ENCODE measurements around the gene DTD1. TPM values are rescaled to one million over a fixed set of nuclear protein-coding genes. Genes with fewer than 3 reads are reported as not detected.

Gene DTD1
- total RNA-seq, 2 experiments from 2014 or later = 27.6 to 43.0 TPM

- H2AFZ ChIP-seq (ENCODE audit: low read length) = no peak overlapping the region
- no peak for DNase-seq (ENCODE audit: low spot score)
- H4K20me1 ChIP-seq (ENCODE audit: insufficient read depth, low read length) = no peaks in the 10 kb centered on the region
- no peaks in the 10 kb centered on the region for H3K9me2 ChIP-seq (ENCODE audit: insufficient read depth, low read length)
- no peak for TF ChIP-seq EZH2phosphoT487 (IDR thresholded peaks at IDR 0.05; ENCODE audit: borderline replicate concordance, low read depth, low read length)
- TF ChIP-seq CTCF (conservative IDR thresholded peaks at IDR 0.05; ENCODE audit: low read length) = no peak
- intact Hi-C loops (cut with micrococcal nuclease; ENCODE audit: unreplicated experiment) = no loop called here
- H3K36me3 ChIP-seq (ENCODE audit: insufficient read depth, low read length) = no peaks in the 10 kb centered on the region
- H3K9me3 ChIP-seq (ENCODE audit: low read length) = no peaks in the 10 kb centered on the region
- ChIA-PET CTCF (ENCODE audit: unreplicated experiment) (no interaction called here), POLR2A (no interaction called here)
- no peak overlapping the region for H3K4me3 ChIP-seq (ENCODE audit: low read depth, low read length, poor library complexity, severe bottlenecking)
- no peaks in the 10 kb centered on the region for H3K79me2 ChIP-seq (ENCODE audit: insufficient read depth, low read depth, low read length)
- no peak overlapping the region for H3K27ac ChIP-seq (ENCODE audit: low read depth, low read length, poor library complexity, severe bottlenecking)
- H3K4me2 ChIP-seq (ENCODE audit: low read length) = no peak overlapping the region
- BruUV-seq (replicated peaks) = no TSS peak
- H3K4me1 ChIP-seq (ENCODE audit: insufficient read depth, low read length, poor library complexity, severe bottlenecking) = peaks cover 3% of the 10 kb centered on the region
Measured at GRCh38 chr20:18654448-18654773, 66.6 kb downstream of the DTD1 start.

- Histone ChIP-seq H3K27ac (ENCODE audit: low read depth, low read length, poor library complexity, severe bottlenecking) (no peak overlapping the region), H3K9me2 (ENCODE audit: insufficient read depth, low read length) (no peaks in the 10 kb centered on the region), H3K4me3 (ENCODE audit: low read depth, low read length, poor library complexity, severe bottlenecking) (no peak overlapping the region), H3K9me3 (ENCODE audit: low read length) (no peaks in the 10 kb centered on the region), H3K79me2 (ENCODE audit: insufficient read depth, low read depth, low read length) (no peaks in the 10 kb centered on the region), H4K20me1 (ENCODE audit: insufficient read depth, low read length) (no peaks in the 10 kb centered on the region), H3K4me1 (ENCODE audit: insufficient read depth, low read length, poor library complexity, severe bottlenecking) (peaks cover 3% of the 10 kb centered on the region), H3K4me2 (ENCODE audit: low read length) (no peak overlapping the region), H2AFZ (ENCODE audit: low read length) (no peak overlapping the region), H3K36me3 (ENCODE audit: insufficient read depth, low read length) (no peaks in the 10 kb centered on the region)
- BruUV-seq (replicated peaks) = no TSS peak
- TF ChIP-seq CTCF (conservative IDR thresholded peaks at IDR 0.05; ENCODE audit: low read length) = no peak
- TF ChIP-seq EZH2phosphoT487 (IDR thresholded peaks at IDR 0.05; ENCODE audit: borderline replicate concordance, low read depth, low read length) = no peak
- no peak for DNase-seq (ENCODE audit: low spot score)
- ChIA-PET CTCF (ENCODE audit: unreplicated experiment) (no interaction called here), POLR2A (no interaction called here)
- intact Hi-C loops (cut with micrococcal nuclease; ENCODE audit: unreplicated experiment) = no loop called here
Measured at GRCh38 chr20:18657575-18657974, 69.7 kb downstream of the DTD1 start.

- ChIA-PET CTCF (ENCODE audit: unreplicated experiment) (no interaction called here), POLR2A (no interaction called here)
- no peaks in the 10 kb centered on the region for H3K9me2 ChIP-seq (ENCODE audit: insufficient read depth, low read length)
- H3K9me3 ChIP-seq (ENCODE audit: low read length) = no peaks in the 10 kb centered on the region
- TF ChIP-seq CTCF (conservative IDR thresholded peaks at IDR 0.05; ENCODE audit: low read length) (no peak), EZH2phosphoT487 (IDR thresholded peaks at IDR 0.05; ENCODE audit: borderline replicate concordance, low read depth, low read length) (no peak)
- H3K36me3 ChIP-seq (ENCODE audit: insufficient read depth, low read length) = no peaks in the 10 kb centered on the region
- no peak overlapping the region for H3K27ac ChIP-seq (ENCODE audit: low read depth, low read length, poor library complexity, severe bottlenecking)
- no TSS peak for BruUV-seq (replicated peaks)
- H3K4me1 ChIP-seq (ENCODE audit: insufficient read depth, low read length, poor library complexity, severe bottlenecking) = peaks cover 3% of the 10 kb centered on the region
- H2AFZ ChIP-seq (ENCODE audit: low read length) = no peak overlapping the region
- no peak overlapping the region for H3K4me3 ChIP-seq (ENCODE audit: low read depth, low read length, poor library complexity, severe bottlenecking)
- H3K4me2 ChIP-seq (ENCODE audit: low read length) = no peak overlapping the region
- no peak for DNase-seq (ENCODE audit: low spot score)
- H4K20me1 ChIP-seq (ENCODE audit: insufficient read depth, low read length) = no peaks in the 10 kb centered on the region
- intact Hi-C loops (cut with micrococcal nuclease; ENCODE audit: unreplicated experiment) = no loop called here
- H3K79me2 ChIP-seq (ENCODE audit: insufficient read depth, low read depth, low read length) = no peaks in the 10 kb centered on the region
Measured at GRCh38 chr20:18662279-18663040, 74.6 kb downstream of the DTD1 start.
